ENCODE data around the gene TIGD6. TPM values are rescaled to one million over a fixed set of nuclear protein-coding genes. Genes with fewer than 3 reads are reported as not detected.

Gene TIGD6
- total RNA-seq, 1 experiment from 2014 or later = 4.3 TPM

DNA sequence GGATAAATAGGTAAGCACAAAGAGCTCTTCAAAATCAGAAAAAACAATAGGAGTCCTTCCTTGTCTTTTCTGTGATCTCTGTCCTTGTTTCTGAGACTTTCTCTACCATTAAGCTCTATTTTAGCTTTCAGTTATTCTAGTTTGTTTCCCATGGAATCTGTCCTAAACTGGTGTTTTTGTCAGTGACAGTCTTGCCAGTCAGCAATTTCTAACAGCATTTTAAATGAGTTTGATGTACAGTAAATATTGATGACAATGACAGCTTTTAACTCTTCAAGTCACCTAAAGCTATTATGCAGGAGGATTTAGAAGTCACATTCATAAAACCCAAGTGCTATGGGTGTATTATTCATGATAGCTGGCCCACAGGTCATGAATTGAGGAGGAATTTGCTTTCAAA lies 17.9 kb downstream of the TIGD6 start:
- H3K9me2 ChIP-seq (replicated peaks; ENCODE audit: insufficient read depth, low read length) = no peaks in the 10 kb centered on the region
- no peak overlapping the region for H3K27ac ChIP-seq (ENCODE audit: low read length)
- no peak overlapping the region for H3K4me2 ChIP-seq (ENCODE audit: low read depth, low read length, poor library complexity, severe bottlenecking)
- no peaks in the 10 kb centered on the region for H3K27me3 ChIP-seq (ENCODE audit: low read length)
- H3K9ac ChIP-seq (ENCODE audit: low read length) = no peak overlapping the region
- H3K79me2 ChIP-seq (ENCODE audit: low read length) = no peaks in the 10 kb centered on the region
- no peak overlapping the region for H2AFZ ChIP-seq (ENCODE audit: low read length)
- DNase-seq = no peak
- no peaks in the 10 kb centered on the region for H3K4me1 ChIP-seq (ENCODE audit: low read length)
- no peaks in the 10 kb centered on the region for H3K9me3 ChIP-seq (ENCODE audit: low read length)
- 0 out of 2 replicates have a peak, but pooled peaks cover 8% of the 10 kb centered on the region for H4K20me1 ChIP-seq (ENCODE audit: insufficient read depth, low read depth, low read length)
- H3K36me3 ChIP-seq (ENCODE audit: insufficient read depth, low read length) = no peaks in the 10 kb centered on the region
- H3K4me3 ChIP-seq (ENCODE audit: low read length) = no peak overlapping the region

DNA sequence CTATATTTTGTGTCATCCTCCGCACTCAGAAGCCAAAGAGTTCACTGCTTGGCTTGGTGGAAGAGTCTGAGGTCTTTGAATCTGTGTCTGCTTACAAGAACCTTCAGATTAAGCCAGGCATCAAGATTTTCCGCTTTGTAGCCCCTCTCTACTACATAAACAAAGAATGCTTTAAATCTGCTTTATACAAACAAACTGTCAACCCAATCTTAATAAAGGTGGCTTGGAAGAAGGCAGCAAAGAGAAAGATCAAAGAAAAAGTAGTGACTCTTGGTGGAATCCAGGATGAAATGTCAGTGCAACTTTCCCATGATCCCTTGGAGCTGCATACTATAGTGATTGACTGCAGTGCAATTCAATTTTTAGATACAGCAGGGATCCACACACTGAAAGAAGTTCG lies 19.2 kb downstream of the TIGD6 start:
- Histone ChIP-seq H3K36me3 (ENCODE audit: insufficient read depth, low read length) (no peaks in the 10 kb centered on the region), H3K27me3 (ENCODE audit: low read length) (no peaks in the 10 kb centered on the region), H3K9me2 (replicated peaks; ENCODE audit: insufficient read depth, low read length) (no peaks in the 10 kb centered on the region), H3K79me2 (ENCODE audit: low read length) (no peaks in the 10 kb centered on the region), H3K4me1 (ENCODE audit: low read length) (no peaks in the 10 kb centered on the region), H3K9ac (ENCODE audit: low read length) (no peak overlapping the region), H3K9me3 (ENCODE audit: low read length) (no peaks in the 10 kb centered on the region), H3K4me3 (ENCODE audit: low read length) (no peak overlapping the region), H4K20me1 (ENCODE audit: insufficient read depth, low read depth, low read length) (0 out of 2 replicates have a peak, but pooled peaks cover 8% of the 10 kb centered on the region), H3K27ac (ENCODE audit: low read length) (no peak overlapping the region), H3K4me2 (ENCODE audit: low read depth, low read length, poor library complexity, severe bottlenecking) (no peak overlapping the region), H2AFZ (ENCODE audit: low read length) (no peak overlapping the region)
- no peak for DNase-seq

DNA sequence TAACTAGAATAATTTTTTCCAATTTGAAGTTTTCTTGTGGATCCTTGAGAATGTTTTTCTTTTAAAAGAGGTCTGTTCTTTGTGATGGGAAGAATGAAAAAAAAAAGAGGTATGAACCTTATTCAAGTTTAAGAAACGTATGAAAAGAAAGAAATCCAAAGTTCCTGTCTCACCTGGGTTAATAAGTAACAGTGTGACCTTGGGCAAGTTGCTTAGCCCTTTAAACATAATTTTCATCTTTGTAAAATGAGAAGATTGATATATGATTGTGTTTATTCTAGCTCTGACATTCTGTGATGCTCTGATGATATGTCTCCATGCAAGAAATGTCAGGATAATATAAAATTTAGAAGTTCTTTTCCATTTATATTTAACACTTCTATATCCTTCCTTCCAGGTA lies 20.6 kb downstream of the TIGD6 start:
- Histone ChIP-seq H2AFZ (ENCODE audit: low read length) (no peak overlapping the region), H3K27me3 (ENCODE audit: low read length) (no peaks in the 10 kb centered on the region)

GRCh38 chr5:149975409-149975808 lies 25.0 kb downstream of the TIGD6 start:
- no peak overlapping the region for H2AFZ ChIP-seq (ENCODE audit: low read length)
- H3K27ac ChIP-seq (ENCODE audit: low read length) = no peak overlapping the region

More for the DNA sequence above, 20.6 kb downstream of the TIGD6 start:
- Histone ChIP-seq H3K79me2 (ENCODE audit: low read length) (no peaks in the 10 kb centered on the region), H4K20me1 (ENCODE audit: insufficient read depth, low read depth, low read length) (0 out of 2 replicates have a peak, but pooled peaks cover 8% of the 10 kb centered on the region), H3K4me3 (ENCODE audit: low read length) (no peak overlapping the region), H3K9me3 (ENCODE audit: low read length) (no peaks in the 10 kb centered on the region), H3K36me3 (ENCODE audit: insufficient read depth, low read length) (no peaks in the 10 kb centered on the region), H3K9me2 (replicated peaks; ENCODE audit: insufficient read depth, low read length) (no peaks in the 10 kb centered on the region), H3K27ac (ENCODE audit: low read length) (no peak overlapping the region), H3K4me2 (ENCODE audit: low read depth, low read length, poor library complexity, severe bottlenecking) (no peak overlapping the region), H3K4me1 (ENCODE audit: low read length) (no peaks in the 10 kb centered on the region), H3K9ac (ENCODE audit: low read length) (no peak overlapping the region)
- no peak for DNase-seq

DNA sequence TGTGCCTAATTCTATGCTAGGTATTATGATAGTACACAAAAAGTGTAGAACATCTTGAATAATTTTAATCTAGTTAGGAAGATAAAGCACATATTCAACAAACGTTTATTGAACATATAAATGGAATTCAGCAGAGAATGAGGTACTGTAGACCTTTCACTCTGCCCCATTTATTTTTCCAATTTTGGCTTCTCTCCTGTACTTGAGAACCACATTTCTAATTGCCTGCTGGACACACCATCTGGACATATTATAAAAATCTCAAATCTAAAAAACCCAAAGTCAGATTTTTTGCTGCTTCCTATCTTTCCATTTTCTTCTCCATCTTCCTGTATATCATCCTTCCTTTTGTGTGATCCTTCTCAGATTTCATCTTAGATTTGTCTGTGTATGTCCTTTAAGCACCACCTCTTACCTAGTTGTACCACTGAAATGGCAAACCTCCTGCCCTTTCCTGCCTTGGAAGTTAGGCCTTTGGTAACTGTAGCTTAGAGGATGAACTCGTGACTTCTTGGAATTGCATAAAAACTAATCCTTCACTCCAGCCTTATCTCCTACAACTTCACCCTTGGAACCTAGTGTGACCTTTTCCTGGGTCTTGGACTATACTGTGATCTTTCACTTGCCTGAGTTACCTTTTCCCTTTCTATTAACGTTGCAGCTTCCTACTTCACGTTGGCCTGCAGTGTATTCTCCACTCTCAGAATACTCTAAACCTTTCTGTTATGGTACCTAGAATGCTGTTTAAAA lies 31.1 kb downstream of the TIGD6 start:
- no peaks in the 10 kb centered on the region for H4K20me1 ChIP-seq (ENCODE audit: insufficient read depth, low read depth, low read length)
- no peaks in the 10 kb centered on the region for H3K9me2 ChIP-seq (replicated peaks; ENCODE audit: insufficient read depth, low read length)
- no peak for DNase-seq
- H3K79me2 ChIP-seq (ENCODE audit: low read length) = no peaks in the 10 kb centered on the region
- no peaks in the 10 kb centered on the region for H3K4me1 ChIP-seq (ENCODE audit: low read length)
- no peak overlapping the region for H2AFZ ChIP-seq (ENCODE audit: low read length)
- no peaks in the 10 kb centered on the region for H3K9me3 ChIP-seq (ENCODE audit: low read length)
- no peak overlapping the region for H3K9ac ChIP-seq (ENCODE audit: low read length)
- H3K4me3 ChIP-seq (ENCODE audit: low read length) = no peak overlapping the region
- no peak overlapping the region for H3K27ac ChIP-seq (ENCODE audit: low read length)
- no peaks in the 10 kb centered on the region for H3K27me3 ChIP-seq (ENCODE audit: low read length)
- no peak overlapping the region for H3K4me2 ChIP-seq (ENCODE audit: low read depth, low read length, poor library complexity, severe bottlenecking)
- H3K36me3 ChIP-seq (ENCODE audit: insufficient read depth, low read length) = no peaks in the 10 kb centered on the region

More at GRCh38 chr5:149975409-149975808, 25.0 kb downstream of the TIGD6 start:
- H3K9me2 ChIP-seq (replicated peaks; ENCODE audit: insufficient read depth, low read length) = no peaks in the 10 kb centered on the region
- no peaks in the 10 kb centered on the region for H3K4me1 ChIP-seq (ENCODE audit: low read length)
- no peak overlapping the region for H3K9ac ChIP-seq (ENCODE audit: low read length)
- no peaks in the 10 kb centered on the region for H3K9me3 ChIP-seq (ENCODE audit: low read length)
- no peaks in the 10 kb centered on the region for H3K27me3 ChIP-seq (ENCODE audit: low read length)
- DNase-seq = no peak
- 0 out of 2 replicates have a peak, but pooled peaks cover 6% of the 10 kb centered on the region for H4K20me1 ChIP-seq (ENCODE audit: insufficient read depth, low read depth, low read length)
- no peaks in the 10 kb centered on the region for H3K36me3 ChIP-seq (ENCODE audit: insufficient read depth, low read length)
- H3K4me3 ChIP-seq (ENCODE audit: low read length) = no peak overlapping the region
- no peaks in the 10 kb centered on the region for H3K79me2 ChIP-seq (ENCODE audit: low read length)
- H3K4me2 ChIP-seq (ENCODE audit: low read depth, low read length, poor library complexity, severe bottlenecking) = no peak overlapping the region

DNA sequence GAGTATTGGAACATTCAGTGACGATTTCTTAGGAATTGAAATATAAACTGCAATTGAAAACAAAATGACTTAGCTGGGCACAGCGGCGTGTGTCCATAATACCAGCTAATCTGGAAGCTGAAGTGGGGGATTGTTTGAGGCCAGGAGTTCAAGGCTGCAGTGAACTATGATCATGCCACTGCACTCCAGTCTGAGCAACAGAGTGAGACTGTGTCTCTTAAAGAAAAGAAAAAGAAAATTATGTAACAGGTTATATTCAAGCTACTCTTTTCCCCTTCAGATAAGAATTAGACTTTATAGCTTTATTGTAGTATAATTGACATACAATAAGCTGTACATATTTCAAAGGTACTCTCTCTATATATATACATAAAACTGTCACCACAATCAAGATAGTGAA lies 33.5 kb downstream of the TIGD6 start:
- no peaks in the 10 kb centered on the region for H3K27me3 ChIP-seq (ENCODE audit: low read length)
- no peaks in the 10 kb centered on the region for H3K9me2 ChIP-seq (replicated peaks; ENCODE audit: insufficient read depth, low read length)
- no peaks in the 10 kb centered on the region for H3K9me3 ChIP-seq (ENCODE audit: low read length)
- H3K27ac ChIP-seq (ENCODE audit: low read length) = no peak overlapping the region
- no peak overlapping the region for H2AFZ ChIP-seq (ENCODE audit: low read length)
- H3K4me2 ChIP-seq (ENCODE audit: low read depth, low read length, poor library complexity, severe bottlenecking) = no peak overlapping the region
- no peaks in the 10 kb centered on the region for H3K4me1 ChIP-seq (ENCODE audit: low read length)
- no peak for DNase-seq
- no peaks in the 10 kb centered on the region for H3K79me2 ChIP-seq (ENCODE audit: low read length)
- no peak overlapping the region for H3K4me3 ChIP-seq (ENCODE audit: low read length)
- no peaks in the 10 kb centered on the region for H4K20me1 ChIP-seq (ENCODE audit: insufficient read depth, low read depth, low read length)
- H3K36me3 ChIP-seq (ENCODE audit: insufficient read depth, low read length) = no peaks in the 10 kb centered on the region
- no peak overlapping the region for H3K9ac ChIP-seq (ENCODE audit: low read length)

DNA sequence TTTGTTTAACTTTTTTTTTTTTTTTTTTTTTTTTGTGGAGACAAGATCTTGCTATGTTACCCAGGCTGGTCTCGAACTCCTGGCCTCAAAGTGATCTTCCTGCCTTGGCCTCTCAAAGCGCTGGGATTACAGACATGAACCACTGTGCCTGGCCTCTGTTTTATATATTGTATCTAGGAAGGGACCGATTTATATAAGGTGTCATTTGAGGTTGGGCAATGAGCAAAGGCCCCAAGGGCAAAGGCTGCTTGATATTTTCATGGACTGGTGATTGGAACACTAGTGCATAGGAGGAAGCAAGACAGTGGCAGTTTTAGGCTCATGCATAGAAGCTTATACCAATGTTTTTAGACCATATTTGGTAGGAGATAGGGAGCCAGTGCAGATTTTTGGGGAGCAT lies 36.7 kb downstream of the TIGD6 start:
- H4K20me1 ChIP-seq (ENCODE audit: insufficient read depth, low read depth, low read length) = no peaks in the 10 kb centered on the region
- no peak overlapping the region for H3K27ac ChIP-seq (ENCODE audit: low read length)
- H3K27me3 ChIP-seq (ENCODE audit: low read length) = no peaks in the 10 kb centered on the region
- no peaks in the 10 kb centered on the region for H3K9me2 ChIP-seq (replicated peaks; ENCODE audit: insufficient read depth, low read length)
- H3K4me3 ChIP-seq (ENCODE audit: low read length) = no peak overlapping the region
- no peak for DNase-seq
- no peak overlapping the region for H2AFZ ChIP-seq (ENCODE audit: low read length)
- no peak overlapping the region for H3K9ac ChIP-seq (ENCODE audit: low read length)
- H3K4me1 ChIP-seq (ENCODE audit: low read length) = peaks cover 20% of the 10 kb centered on the region
- H3K79me2 ChIP-seq (ENCODE audit: low read length) = no peaks in the 10 kb centered on the region
- H3K4me2 ChIP-seq (ENCODE audit: low read depth, low read length, poor library complexity, severe bottlenecking) = no peak overlapping the region
- no peaks in the 10 kb centered on the region for H3K36me3 ChIP-seq (ENCODE audit: insufficient read depth, low read length)
- no peaks in the 10 kb centered on the region for H3K9me3 ChIP-seq (ENCODE audit: low read length)

- Histone ChIP-seq H3K4me2 (ENCODE audit: low read depth, low read length, poor library complexity, severe bottlenecking) (no peak overlapping the region), H3K9me2 (replicated peaks; ENCODE audit: insufficient read depth, low read length) (no peaks in the 10 kb centered on the region), H3K36me3 (ENCODE audit: insufficient read depth, low read length) (no peaks in the 10 kb centered on the region), H3K27ac (ENCODE audit: low read length) (no peak overlapping the region), H3K4me1 (ENCODE audit: low read length) (peaks cover 20% of the 10 kb centered on the region), H3K4me3 (ENCODE audit: low read length) (no peak overlapping the region), H4K20me1 (ENCODE audit: insufficient read depth, low read depth, low read length) (no peaks in the 10 kb centered on the region), H2AFZ (ENCODE audit: low read length) (no peak overlapping the region), H3K9me3 (ENCODE audit: low read length) (no peaks in the 10 kb centered on the region), H3K9ac (ENCODE audit: low read length) (no peak overlapping the region), H3K79me2 (ENCODE audit: low read length) (no peaks in the 10 kb centered on the region), H3K27me3 (ENCODE audit: low read length) (no peaks in the 10 kb centered on the region)
- no peak for DNase-seq
These were observed 37.7 kb downstream of the TIGD6 start for GRCh38 chr5:149962601-149963300.

All from Karpas-422 (cell line).